Measurements from ENCODE around the gene WDPCP. TPM values are rescaled to one million over a fixed set of nuclear protein-coding genes. Genes with fewer than 3 reads are reported as not detected.

WDPCP gene
- total and polyA plus RNA-seq, 2 of the 8 experiments (the other 6 are each of a cell fraction or from before 2014, with no cell fraction given) = 9.3 to 25.8 TPM

GRCh38 chr2:63287956-63288355, 300.3 kb downstream of the WDPCP start (continued):
- TF ChIP-seq CHD7 (IDR thresholded peaks at IDR 0.05; ENCODE audit: insufficient replicate concordance, low read length) (no peak), RFX5 (IDR thresholded peaks at IDR 0.05; ENCODE audit: borderline replicate concordance, low read depth, low read length) (no peak), SP1 (IDR thresholded peaks at IDR 0.05; ENCODE audit: low read depth, low read length) (no peak), ZNF274 (IDR thresholded peaks at IDR 0.05; ENCODE audit: borderline replicate concordance, extremely low read depth, low read length) (no peak), MAFK (IDR thresholded peaks at IDR 0.05; ENCODE audit: low read depth, low read length) (no peak), EGR1 (IDR thresholded peaks at IDR 0.05; ENCODE audit: borderline replicate concordance, low read depth, low read length) (no peak), BRCA1 (IDR thresholded peaks at IDR 0.05; ENCODE audit: low read depth, low read length) (no peak), EZH2 (IDR thresholded peaks at IDR 0.05; ENCODE audit: low read depth, low read length, severe bottlenecking) (no peak)
